K562 (cell line): ENCODE data around the gene NR6A1. TPM values are rescaled to one million over a fixed set of nuclear protein-coding genes. Genes with fewer than 3 reads are reported as not detected.

Source experiments
- CAMTA2 ChIP-seq: fragments of 250-450 bp; sonication (Bioruptor Pico); conservative IDR thresholded peaks from 2 replicates; pipeline ENCODE4 v1.5.1; 2022
- COPS2 ChIP-seq: fragments of 450-650 bp; conservative IDR thresholded peaks from 2 replicates; pipeline ENCODE4 v1.6.1; 2016; ENCODE audit warnings: mild to moderate bottlenecking, moderate library complexity
- ELK3 ChIP-seq: fragments of 450-650 bp; formaldehyde crosslinking; IDR thresholded peaks from 2 replicates; pipeline ENCODE4 v1.4.0; 2020; ENCODE audit warnings: mild to moderate bottlenecking
- LEF1 ChIP-seq: fragments of 450-650 bp; IDR thresholded peaks from 2 replicates; pipeline ENCODE4 v1.6.1; 2016; ENCODE audit warnings: mild to moderate bottlenecking
- MEIS2 ChIP-seq: fragments of 450-650 bp; IDR thresholded peaks from 2 replicates; pipeline ENCODE4 v1.6.1; 2014; ENCODE audit warnings: mild to moderate bottlenecking; ENCODE audit not compliant: partially characterized antibody
- MTA2 ChIP-seq: fragments of 450-650 bp; IDR thresholded peaks from 2 replicates; pipeline ENCODE4 v1.6.1; 2016; ENCODE audit warnings: low read depth
- NELFE ChIP-seq: IDR thresholded peaks from 2 replicates; pipeline ENCODE4 v1.6.1; 2011; ENCODE audit warnings: mild to moderate bottlenecking; ENCODE audit not compliant: insufficient read depth, insufficient read length
- SAFB ChIP-seq: fragments of 200-400 bp; formaldehyde crosslinking; IDR thresholded peaks from 2 replicates; pipeline ENCODE4 v1.6.1; 2017; ENCODE audit warnings: low read depth, low read length, borderline replicate concordance
- polyA plus RNA-seq, 8 experiments: library from polyadenylated mRNA; depleted of rRNA in 4 of 8; stranded (reverse) in 5 of 8; unstranded in 3 of 8; fragments of >200 nt; fragmentation: Nextera tagmentation in 2 of 8; fragmentation: Illumina TruSeq in 1 of 8; extraction: Ambion mirVana in 2 of 8; extraction: Trizol in 1 of 8; gene quantifications; 2 replicates each; pipeline versions ENCODE4 v1.2.1 to v1.2.3, GENCODE V29; 2011 to 2014; ENCODE audit warnings: inconsistent platforms in 1 of 8, missing spikeins in 1 of 8
- total RNA-seq, 7 experiments: library from RNA; depleted of rRNA in 6 of 7; stranded (reverse); fragments of >200 nt in 6 of 7; fragmentation: Illumina TruSeq in 2 of 7; extraction: Trizol in 2 of 7; gene quantifications; 2 replicates each; pipeline versions ENCODE4 v1.2.1 to v1.2.3, GENCODE V29; 2011 to 2021; ENCODE audit warnings: low replicate concordance in 1 of 7
- TF ChIP-seq, protein P1 (sequence below): fragments of 450-650 bp; IDR thresholded peaks from 2 replicates; pipeline ENCODE4 v1.7.0; 2016; ENCODE audit warnings: borderline replicate concordance
- TF ChIP-seq, protein P2 (sequence below): fragments of 450-650 bp; IDR thresholded peaks from 2 replicates; pipeline ENCODE4 v1.6.1; 2016; ENCODE audit warnings: antibody characterized with exemption
- TF ChIP-seq, protein P3 (sequence below): IDR thresholded peaks from 3 replicates; pipeline ENCODE4 v1.6.1; 2011; ENCODE audit warnings: borderline replicate concordance, mild to moderate bottlenecking, moderate library complexity; ENCODE audit not compliant: insufficient read length; ENCODE audit errors: extremely low read depth
- TF ChIP-seq, protein P4 (sequence below): fragments of 150-350 bp; IDR thresholded peaks from 2 replicates; pipeline ENCODE4 v1.6.1; 2014; ENCODE audit warnings: low read depth, mild to moderate bottlenecking, low read length, borderline replicate concordance
- TF ChIP-seq, protein P5 (sequence below): fragments of 450-650 bp; formaldehyde crosslinking; conservative IDR thresholded peaks from 2 replicates; pipeline ENCODE4 v1.4.0; 2022; ENCODE audit warnings: mild to moderate bottlenecking, missing genetic modification characterization

Gene NR6A1
- total and polyA plus RNA-seq, 9 of the 15 experiments (the other 6 are each of a cell fraction or from before 2014, with no cell fraction given), result 9.7 to 55.4 (median 28.3) TPM

DNA sequence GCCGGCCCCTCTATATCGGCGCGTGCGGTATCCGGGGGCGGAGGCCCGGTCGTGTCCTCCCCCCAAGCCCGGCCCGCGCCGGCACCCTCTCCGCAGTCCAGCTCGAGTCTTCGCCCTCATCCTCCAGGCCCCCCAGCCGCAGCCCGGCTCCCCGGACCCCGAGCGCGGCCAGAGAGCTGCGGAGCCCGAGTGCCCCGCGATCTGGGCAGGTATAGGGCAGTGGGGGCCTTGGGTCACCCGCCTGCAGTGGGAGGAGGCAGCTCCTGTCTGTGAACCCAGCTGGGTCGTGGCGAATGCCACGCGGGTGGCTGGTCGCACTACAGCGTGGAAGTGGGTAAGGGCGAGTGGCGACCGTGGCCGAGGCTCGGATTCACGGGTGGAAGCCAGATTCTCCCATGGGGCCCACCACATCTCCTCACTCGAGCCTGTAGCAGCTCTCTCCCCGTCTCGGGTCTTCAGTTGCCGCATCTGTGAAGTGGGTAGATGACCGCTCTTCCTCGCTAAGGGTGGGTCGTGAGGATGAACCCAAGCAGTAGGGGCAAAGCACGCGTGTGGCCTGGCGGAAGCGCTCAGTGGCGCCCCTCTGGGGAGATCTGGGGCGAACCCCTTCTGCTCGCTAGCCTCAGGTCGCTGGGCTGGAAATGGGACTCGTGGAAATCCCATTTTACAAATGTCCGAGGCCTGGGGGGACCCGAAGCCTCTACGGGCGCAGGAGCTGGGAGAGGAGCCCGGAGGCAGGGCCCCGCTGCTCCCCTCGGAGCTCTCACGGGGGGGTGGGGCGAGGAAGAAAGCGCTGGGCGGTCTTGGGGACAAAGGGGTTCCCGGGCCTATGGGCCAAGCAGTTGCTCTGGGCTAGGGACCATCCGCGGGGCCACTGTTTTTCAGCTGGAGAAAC lies 265.9 kb downstream of the NR6A1 start (continued):
- TF ChIP-seq, protein P1, sequence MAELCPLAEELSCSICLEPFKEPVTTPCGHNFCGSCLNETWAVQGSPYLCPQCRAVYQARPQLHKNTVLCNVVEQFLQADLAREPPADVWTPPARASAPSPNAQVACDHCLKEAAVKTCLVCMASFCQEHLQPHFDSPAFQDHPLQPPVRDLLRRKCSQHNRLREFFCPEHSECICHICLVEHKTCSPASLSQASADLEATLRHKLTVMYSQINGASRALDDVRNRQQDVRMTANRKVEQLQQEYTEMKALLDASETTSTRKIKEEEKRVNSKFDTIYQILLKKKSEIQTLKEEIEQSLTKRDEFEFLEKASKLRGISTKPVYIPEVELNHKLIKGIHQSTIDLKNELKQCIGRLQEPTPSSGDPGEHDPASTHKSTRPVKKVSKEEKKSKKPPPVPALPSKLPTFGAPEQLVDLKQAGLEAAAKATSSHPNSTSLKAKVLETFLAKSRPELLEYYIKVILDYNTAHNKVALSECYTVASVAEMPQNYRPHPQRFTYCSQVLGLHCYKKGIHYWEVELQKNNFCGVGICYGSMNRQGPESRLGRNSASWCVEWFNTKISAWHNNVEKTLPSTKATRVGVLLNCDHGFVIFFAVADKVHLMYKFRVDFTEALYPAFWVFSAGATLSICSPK, result no peak
- TF ChIP-seq NELFE (no peak), MTA2 (no peak), LEF1 (no peak), MEIS2 (no peak), COPS2 (no peak), ELK3 (CRISPR knock-in tag) (no peak), CAMTA2 (CRISPR knock-in tag) (no peak), SAFB (peak; percentile 28; the same call in 1 of the 2 replicates)
- TF ChIP-seq, protein P2, sequence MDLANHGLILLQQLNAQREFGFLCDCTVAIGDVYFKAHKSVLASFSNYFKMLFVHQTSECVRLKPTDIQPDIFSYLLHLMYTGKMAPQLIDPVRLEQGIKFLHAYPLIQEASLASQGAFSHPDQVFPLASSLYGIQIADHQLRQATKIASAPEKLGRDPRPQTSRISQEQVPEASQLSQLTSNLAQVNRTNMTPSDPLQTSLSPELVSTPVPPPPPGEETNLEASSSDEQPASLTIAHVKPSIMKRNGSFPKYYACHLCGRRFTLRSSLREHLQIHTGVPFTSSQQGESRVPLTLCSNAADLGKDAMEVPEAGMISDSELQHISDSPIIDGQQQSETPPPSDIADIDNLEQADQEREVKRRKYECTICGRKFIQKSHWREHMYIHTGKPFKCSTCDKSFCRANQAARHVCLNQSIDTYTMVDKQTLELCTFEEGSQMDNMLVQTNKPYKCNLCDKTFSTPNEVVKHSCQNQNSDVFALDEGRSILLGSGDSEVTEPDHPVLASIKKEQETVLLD, result peak; percentile 15; the same call in 1 of the 2 replicates
- TF ChIP-seq, protein P3, sequence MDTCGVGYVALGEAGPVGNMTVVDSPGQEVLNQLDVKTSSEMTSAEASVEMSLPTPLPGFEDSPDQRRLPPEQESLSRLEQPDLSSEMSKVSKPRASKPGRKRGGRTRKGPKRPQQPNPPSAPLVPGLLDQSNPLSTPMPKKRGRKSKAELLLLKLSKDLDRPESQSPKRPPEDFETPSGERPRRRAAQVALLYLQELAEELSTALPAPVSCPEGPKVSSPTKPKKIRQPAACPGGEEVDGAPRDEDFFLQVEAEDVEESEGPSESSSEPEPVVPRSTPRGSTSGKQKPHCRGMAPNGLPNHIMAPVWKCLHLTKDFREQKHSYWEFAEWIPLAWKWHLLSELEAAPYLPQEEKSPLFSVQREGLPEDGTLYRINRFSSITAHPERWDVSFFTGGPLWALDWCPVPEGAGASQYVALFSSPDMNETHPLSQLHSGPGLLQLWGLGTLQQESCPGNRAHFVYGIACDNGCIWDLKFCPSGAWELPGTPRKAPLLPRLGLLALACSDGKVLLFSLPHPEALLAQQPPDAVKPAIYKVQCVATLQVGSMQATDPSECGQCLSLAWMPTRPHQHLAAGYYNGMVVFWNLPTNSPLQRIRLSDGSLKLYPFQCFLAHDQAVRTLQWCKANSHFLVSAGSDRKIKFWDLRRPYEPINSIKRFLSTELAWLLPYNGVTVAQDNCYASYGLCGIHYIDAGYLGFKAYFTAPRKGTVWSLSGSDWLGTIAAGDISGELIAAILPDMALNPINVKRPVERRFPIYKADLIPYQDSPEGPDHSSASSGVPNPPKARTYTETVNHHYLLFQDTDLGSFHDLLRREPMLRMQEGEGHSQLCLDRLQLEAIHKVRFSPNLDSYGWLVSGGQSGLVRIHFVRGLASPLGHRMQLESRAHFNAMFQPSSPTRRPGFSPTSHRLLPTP, result no peak
- TF ChIP-seq, protein P4, sequence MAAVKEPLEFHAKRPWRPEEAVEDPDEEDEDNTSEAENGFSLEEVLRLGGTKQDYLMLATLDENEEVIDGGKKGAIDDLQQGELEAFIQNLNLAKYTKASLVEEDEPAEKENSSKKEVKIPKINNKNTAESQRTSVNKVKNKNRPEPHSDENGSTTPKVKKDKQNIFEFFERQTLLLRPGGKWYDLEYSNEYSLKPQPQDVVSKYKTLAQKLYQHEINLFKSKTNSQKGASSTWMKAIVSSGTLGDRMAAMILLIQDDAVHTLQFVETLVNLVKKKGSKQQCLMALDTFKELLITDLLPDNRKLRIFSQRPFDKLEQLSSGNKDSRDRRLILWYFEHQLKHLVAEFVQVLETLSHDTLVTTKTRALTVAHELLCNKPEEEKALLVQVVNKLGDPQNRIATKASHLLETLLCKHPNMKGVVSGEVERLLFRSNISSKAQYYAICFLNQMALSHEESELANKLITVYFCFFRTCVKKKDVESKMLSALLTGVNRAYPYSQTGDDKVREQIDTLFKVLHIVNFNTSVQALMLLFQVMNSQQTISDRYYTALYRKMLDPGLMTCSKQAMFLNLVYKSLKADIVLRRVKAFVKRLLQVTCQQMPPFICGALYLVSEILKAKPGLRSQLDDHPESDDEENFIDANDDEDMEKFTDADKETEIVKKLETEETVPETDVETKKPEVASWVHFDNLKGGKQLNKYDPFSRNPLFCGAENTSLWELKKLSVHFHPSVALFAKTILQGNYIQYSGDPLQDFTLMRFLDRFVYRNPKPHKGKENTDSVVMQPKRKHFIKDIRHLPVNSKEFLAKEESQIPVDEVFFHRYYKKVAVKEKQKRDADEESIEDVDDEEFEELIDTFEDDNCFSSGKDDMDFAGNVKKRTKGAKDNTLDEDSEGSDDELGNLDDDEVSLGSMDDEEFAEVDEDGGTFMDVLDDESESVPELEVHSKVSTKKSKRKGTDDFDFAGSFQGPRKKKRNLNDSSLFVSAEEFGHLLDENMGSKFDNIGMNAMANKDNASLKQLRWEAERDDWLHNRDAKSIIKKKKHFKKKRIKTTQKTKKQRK, result no peak
- TF ChIP-seq, protein P5, sequence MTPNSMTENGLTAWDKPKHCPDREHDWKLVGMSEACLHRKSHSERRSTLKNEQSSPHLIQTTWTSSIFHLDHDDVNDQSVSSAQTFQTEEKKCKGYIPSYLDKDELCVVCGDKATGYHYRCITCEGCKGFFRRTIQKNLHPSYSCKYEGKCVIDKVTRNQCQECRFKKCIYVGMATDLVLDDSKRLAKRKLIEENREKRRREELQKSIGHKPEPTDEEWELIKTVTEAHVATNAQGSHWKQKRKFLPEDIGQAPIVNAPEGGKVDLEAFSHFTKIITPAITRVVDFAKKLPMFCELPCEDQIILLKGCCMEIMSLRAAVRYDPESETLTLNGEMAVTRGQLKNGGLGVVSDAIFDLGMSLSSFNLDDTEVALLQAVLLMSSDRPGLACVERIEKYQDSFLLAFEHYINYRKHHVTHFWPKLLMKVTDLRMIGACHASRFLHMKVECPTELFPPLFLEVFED (CRISPR knock-in tag), result no peak
